Measurements from ENCODE around the gene PSORS1C2.
"Not testable (repeated sequence)": the region's sequence is repeated elsewhere in the genome, so short reads cannot be mapped to it uniquely, and the experiment has no call there.

Gene PSORS1C2

DNA sequence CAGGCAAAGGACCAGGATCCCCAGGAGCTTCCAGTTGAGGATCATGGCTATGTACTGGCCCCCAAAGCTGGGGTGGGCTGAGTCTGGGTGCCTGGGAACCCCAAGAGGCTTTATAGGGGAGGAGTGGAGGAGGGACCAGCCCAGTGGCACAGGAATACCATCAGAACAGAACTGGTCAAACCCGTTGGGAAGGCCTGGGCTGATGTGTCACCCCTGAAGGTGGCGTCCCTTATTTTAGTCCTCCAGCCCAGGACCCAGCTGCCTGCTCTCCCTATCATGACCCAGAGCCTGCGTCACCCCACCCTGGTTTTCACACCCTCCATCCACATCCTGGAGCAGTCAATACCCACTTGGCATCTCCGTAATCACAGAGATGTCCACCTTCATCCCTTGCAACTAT is at the start of gene PSORS1C2:
Gene PSORS1C2, minus strand, starts transcription at position 85 of the 400 bp plus-strand sequence. Its CDS starts 40 bp downstream, at position 45.
- DNase-seq (ENCODE audit: low read depth in 2 of 2), result no peak

DNA sequence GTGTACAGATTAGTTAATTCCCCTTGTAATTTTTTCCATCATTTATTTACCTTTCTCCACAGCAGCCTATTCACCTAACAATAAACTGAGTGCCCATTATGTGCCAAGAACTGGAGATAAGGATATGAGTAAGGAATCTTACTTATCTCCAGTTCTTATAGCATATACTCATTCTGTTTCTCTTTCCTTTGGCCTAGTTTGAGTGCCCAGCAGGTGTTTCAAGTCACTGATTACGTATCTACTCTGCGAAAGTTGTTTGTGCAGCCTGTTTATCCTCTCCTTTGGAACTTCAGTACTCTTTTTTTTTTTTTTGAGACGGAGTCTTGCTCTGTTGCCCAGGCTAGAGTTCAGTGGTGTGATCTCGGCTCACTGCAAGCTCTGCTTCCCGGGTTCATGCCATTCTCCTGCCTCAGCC is 48.9 kb upstream of the PSORS1C2 start:
- DNase-seq (ENCODE audit: low read depth in 2 of 2), result no peak

DNA sequence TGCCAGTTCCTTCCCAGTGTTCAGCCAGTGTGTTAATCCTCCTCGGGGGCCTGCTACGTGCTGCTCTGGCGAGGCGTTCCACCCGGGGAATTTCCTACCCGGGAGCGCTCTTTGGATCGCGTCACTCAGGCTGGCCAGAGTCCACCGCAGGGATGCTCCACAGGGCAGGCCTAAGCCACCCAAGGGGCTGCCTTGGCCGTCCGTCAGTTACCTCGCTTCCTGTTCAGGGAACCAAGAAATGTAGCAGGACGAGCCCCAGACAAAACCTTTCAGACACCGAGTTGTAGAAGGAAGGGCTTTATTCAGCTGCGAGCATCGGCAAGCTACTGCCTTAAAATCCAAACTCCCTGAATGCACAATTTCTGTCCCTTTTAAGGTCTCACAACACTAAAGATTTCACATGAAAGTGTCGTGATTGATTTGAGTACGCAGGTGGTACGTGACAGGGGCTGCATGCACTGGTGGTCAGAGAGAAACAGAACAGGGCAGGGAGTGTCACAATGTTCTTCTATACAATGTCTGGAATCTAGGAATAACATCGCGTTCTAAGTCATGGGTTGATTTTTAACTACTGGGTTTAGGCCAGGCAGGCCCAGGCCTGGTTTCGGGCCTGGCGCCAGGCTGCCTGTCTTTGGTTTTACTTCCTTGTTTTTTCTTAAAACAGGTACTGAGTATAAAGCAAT is 47.3 kb upstream of the PSORS1C2 start:
- DNase-seq (ENCODE audit: low read depth in 2 of 2), result no peak

DNA sequence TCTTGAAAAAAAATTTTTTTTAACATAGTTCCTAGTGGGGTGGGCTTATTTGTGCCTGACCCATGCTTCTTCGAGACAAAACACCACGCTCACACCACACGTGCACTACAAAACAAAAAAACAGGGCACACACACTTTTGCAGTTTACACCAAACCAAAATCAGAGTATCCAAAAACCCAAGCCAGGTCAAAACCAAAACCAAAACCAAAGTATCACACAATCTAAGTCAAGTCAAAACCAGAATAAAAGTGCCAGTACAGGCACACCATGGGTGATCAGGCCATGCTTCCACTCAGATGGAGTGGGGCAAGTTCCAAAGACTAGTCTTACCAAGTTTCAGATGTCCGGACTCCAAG is 46.8 kb upstream of the PSORS1C2 start:
- DNase-seq (ENCODE audit: low read depth in 2 of 2), result not testable (repeated sequence)

DNA sequence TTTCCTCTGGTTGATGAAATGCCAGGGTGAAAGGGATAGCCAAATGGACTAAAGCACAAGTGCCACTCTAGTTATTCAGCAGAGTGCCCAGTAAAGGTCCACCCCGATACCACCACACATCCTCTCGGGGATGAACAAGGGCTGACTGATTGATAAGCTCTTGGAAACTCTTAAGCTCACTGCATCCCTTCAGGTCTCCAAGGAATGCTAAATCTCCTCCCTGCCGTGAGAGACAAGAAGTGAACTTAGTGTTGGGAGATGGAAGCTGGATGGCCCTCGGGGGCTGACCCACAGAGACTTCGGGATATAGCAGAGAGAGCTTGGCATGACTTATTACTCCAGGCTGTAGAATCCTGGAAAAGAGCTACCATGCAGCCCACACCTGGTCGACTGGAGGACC is 45.0 kb upstream of the PSORS1C2 start:
- DNase-seq (ENCODE audit: low read depth in 2 of 2), result not testable (repeated sequence)

DNA sequence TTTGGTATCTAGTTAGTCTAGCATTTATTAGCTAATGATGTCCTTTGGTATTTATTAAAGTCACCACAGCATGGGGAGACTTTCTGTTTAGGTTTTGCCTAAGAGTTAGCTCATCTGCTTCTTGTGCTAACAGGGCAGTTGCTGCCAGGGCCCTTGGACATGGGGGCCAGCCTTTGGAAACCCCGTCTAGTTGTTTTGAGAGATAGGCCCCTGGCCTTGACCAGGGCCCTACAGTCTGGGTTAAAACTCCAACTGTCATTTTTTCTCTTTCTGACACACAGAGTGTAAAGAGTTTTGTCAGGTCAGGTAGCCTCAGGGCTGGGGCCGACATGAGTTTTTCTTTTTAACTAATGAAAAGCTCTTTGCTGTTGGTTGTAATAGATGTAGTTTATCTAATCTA is 44.4 kb upstream of the PSORS1C2 start:
- DNase-seq (ENCODE audit: low read depth in 2 of 2), result not testable (repeated sequence)

DNA sequence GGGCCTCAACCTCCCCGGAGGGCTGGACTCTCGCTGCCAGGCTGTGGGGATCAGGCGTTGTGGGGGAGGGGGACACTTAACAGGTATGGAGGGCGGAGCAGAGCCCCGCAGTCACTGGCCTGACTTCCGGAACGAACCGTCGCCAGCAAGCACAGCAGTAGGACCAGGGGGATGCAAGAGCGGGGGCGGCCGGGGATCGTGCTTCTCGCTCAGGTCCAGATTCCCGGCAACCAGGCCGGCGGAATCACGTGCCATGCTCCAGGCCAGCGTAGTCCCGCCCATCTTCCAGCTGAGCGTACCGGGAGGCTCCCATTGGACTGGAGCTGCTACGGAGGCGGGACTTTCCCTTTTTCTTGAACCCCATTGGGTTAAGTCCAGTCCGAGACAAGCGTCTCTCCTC is 41.6 kb upstream of the PSORS1C2 start:
- peak; percentile 24 to 41 for DNase-seq (ENCODE audit: low read depth in 2 of 2)

DNA sequence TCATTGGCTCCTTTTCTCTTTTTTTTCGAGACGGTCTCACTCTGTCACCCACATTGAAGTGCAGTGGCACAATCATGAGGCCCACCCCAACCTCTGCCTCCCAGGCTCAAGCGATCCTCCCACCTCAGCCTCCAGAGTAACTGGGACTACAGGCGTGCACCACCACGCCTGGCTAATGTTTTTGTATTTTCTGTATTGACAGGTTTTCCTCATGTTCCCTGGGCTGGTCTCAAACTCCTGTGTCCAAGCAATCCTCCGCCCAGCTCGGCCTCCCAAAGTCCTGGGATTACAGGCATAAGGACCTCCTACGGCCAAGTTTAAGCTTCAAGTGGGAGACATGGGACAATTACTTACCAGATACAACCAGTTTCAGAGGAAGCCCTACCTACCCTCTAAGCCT is 41.0 kb upstream of the PSORS1C2 start:
- DNase-seq (ENCODE audit: low read depth in 2 of 2), result no peak

DNA sequence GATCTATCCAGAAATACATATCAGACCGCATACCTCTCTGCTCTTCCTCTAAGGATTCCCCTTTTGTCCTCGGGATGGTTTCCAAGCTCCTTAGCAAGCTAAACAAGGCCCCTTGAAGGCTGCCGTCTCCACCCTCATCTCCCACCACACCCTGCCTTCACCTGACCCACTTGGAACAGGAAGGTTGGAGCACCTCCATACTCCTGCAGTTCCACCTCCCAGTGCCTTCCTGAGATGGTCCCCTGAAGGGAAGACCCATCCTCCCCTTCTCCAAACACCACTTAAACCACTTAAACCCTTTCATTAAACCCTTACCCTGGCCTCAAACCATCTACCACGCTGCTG is 40.1 kb upstream of the PSORS1C2 start:
- no peak for DNase-seq (ENCODE audit: low read depth in 2 of 2)

DNA sequence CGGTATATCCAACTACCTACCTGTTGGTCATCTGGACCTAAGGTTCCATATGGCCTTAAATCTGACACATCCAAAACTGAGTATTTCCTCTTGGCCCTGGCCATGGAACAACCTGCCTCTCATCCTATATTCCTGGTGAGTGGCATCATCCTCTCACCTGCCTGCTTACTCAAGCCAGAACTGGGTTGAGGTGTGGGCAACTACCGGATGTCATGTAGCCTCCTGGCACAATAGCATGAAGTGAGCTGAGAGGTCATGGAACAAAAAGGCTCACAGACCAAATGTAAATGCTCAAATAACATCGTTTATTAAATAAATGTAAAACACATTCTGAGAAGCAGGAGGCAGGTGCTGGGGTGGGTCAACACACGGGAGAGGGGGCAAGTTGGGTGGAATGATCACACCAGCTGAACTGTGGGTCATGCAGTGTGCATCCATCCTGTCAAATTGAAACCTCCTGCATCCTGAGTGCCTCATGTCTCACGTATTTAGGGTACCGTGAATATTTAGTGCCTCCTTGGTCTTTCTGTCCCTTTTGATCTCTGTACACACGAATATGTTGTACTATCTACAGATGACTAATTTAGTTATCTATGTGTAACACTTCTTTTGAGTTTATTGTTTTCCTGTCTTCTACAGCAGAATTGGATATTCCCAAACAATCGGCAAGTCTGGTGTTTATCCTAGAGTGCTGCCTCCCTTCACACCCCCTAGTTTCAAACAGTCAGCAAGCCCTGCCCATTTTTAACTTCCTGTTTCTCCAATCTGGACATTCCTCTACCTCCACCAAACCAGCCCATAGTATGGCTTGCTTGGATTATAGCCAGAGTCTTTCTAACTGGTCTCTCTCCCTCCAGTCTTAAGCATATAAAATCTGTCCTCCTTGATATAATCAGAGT is 39.5 kb upstream of the PSORS1C2 start:
- no peak for DNase-seq (ENCODE audit: low read depth in 2 of 2)

DNA sequence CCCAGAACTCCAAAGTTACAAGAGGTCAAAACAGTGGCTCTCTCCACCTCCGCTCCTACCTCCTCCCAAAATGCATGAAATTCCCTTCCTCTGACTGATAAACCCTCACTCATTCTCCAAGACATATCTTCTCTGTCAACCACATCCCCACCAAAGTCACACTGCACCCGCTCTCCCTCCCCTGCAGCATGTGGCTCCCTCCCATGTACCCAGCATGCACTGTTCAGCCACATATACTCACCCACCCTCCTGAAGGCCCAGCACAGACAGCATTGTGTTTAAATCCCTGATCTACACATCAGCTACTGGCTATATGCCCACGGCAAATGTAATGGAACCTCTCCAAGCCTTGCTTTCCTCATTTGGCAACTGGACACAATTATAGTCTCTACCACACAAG is 37.1 kb upstream of the PSORS1C2 start:
- DNase-seq (ENCODE audit: low read depth in 2 of 2), result no peak

DNA sequence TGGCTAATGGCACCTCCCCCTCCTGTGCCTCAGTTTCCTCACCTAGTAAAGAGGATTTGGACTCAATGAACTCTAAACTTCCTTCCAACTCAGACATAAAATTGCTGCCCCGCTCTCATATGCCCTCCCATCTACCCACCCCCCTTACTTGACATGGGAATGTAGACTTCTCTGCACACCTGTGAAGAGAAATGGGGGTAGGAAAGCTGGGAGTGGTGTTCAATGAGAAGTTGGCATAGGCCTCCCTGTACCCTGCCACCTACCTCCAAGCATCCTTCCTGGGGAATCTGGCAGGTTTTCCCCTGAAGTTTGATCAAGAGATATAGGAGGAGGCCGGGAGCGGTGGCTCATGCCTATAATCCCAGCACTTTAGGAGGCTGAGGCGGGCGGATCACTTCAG is 35.5 kb upstream of the PSORS1C2 start:
- DNase-seq (ENCODE audit: low read depth in 2 of 2), result no peak

DNA sequence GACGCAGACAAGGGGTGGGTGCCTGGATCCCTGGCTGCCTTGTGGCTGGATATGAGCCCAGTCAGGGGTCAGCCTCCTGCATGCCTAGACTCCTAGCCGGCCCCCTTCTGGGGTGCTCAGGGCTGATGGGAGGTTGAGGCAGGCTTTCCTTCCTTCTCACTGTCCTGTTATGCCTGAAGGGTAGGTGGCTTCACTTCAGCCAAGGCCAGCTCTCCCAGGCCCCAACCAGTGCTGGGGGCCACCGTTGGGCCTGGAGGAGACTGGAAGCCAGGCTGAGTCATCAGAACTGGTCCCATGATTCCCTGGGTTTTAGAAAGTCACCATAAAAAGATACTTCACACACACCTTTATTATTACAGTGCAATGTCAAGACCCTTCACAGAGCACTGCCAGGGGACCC is 34.5 kb upstream of the PSORS1C2 start:
- no peak for DNase-seq (ENCODE audit: low read depth in 2 of 2)

DNA sequence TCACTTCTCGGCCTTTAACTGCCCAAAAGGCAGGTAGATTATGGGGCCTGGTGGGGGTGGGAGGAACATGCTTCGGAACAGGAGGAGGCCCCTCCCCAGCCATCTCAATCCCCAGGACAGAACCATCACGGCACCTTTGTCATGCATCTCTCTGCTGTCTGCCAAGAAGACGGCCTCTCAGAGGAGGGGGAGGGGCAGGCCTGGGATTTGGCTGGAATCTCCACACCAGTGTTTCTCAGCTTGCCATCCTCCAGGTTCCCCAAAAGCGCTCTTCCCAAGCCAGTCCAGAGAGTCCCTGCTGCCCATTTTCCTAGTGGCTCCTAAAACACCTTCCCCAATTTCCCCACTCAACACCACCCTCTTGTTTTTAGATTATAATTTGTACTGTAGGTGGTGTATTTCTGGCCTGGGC is 34.1 kb upstream of the PSORS1C2 start:
- DNase-seq (ENCODE audit: low read depth in 2 of 2), result no peak

DNA sequence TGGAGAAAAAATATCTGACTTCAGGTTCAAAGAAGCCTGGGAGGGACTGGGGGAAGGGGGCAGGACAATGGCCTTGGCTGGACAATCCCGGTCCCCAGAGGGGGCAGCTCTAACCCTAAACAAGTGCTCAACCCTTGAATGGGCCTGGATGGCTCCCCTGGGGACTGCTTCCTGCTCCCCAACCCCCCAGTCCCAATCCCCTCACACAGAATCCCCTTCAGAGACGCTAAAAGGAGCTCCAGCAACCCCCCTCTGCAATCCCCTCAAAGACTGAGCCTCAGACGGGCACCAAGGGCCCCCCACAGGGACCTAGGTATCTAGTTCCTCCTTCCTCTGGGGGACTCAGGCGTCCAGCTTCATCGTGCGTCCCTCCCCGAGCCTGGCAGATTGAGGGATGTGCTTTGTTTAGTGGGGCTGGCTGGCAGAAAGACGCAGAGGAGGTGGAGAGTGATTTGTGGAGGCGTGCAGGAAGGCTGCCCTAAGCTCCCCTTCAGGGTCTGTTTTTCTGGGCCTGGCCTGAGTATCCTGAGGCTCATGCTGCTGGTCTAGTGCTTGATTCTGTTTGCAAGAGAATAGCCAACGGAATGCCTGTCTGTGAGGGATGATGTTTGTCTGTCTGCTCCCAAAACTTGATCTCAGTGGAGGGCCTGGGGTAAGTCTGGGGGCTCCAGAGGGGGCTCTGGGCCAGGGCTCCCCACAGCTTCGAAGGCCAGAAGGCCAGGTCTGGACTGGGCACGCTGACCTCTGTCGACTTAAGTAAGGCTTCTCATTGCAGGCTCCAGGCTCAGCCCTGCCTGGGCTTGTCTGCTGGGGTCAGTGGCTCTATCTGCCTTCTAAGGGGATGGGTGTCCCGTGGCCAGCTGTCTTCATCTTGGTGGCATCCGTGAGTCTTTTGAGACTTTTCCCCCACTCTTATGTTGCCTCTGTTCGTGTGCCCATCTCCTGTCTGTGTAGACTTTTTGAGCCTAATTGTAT is 33.4 kb upstream of the PSORS1C2 start:
- DNase-seq (ENCODE audit: low read depth in 2 of 2), result no peak

DNA sequence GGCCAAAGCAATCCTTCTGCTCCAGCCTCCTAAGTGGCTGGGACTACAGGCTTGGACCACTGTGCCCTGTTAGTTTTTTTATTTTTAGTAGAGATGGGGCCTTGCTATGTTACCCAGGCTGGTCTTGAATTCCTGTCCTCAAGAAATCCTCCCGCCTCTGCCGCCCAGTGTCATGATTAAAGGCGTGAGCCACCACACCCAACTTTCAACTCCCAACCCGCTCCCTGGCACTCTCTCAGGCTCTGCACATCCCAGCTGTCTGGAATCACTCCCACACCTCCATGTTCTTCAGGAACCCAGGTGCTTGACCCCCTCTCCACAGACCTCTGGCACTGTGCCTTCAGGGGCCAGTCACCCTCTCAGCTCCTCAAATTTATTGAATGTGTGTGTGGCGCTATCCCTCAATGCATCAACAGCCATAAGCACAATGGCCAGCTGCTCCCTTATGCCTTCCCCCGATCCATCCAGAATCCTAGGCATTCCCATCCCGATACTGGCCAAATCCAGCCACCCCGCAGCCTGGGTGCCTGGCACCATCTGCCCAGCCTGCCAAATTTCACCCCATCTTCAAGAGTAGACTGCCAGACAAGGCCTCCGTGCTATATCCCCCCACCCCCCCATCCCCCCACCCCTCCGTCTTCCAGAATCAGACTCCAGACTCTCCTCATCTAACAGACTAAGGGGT is 32.3 kb upstream of the PSORS1C2 start:
- no peak for DNase-seq (ENCODE audit: low read depth in 2 of 2)

DNA sequence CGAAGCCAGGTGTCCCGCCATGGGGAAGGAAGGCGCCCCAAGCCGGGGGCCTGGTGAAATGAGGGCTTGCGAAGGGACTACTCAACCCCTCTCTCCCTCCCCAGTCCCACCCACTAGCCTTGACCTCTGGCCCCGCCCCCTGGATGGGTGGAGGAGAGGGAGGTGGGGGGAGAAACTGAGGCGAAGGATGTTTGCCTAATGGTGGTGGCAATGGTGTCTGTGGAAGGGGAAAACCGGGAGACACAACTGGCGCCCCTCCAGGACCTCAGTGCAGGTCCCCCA is 31.7 kb upstream of the PSORS1C2 start, which contains the start of gene POU5F1:
Gene POU5F1, minus strand, starts transcription at position 83 of the 282 bp plus-strand sequence. Its CDS starts 62 bp downstream, at position 21.
- DNase-seq (ENCODE audit: low read depth in 2 of 2), result no peak

DNA sequence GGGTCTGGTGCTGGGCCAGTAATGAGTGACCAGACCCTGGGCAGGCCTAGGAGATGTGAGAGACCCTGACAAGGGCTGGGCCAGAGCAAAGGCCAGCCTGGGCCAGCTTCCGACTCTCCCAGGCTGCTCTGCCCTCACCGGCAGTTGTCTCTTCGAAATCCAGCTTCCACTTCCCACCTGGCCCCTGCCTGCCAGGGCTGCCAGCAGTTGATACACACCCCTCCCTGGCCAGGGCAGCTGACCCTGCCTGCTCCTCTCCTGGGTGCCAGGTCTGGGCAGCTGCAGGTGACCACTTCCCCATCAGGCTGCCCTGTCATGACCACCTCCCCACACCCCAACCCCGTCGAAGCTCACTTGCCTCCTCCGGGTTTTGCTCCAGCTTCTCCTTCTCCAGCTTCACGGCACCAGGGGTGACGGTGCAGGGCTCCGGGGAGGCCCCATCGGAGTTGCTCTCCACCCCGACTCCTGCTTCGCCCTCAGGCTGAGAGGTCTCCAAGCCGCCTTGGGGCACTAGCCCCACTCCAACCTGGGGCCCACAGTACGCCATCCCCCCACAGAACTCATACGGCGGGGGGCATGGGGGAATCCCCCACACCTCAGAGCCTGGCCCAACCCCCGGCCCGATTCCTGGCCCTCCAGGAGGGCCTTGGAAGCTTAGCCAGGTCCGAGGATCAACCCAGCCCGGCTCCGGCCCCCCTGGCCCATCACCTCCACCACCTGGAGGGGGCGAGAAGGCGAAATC is 31.2 kb upstream of the PSORS1C2 start:
- DNase-seq (ENCODE audit: low read depth in 2 of 2), result not testable (repeated sequence)

DNA sequence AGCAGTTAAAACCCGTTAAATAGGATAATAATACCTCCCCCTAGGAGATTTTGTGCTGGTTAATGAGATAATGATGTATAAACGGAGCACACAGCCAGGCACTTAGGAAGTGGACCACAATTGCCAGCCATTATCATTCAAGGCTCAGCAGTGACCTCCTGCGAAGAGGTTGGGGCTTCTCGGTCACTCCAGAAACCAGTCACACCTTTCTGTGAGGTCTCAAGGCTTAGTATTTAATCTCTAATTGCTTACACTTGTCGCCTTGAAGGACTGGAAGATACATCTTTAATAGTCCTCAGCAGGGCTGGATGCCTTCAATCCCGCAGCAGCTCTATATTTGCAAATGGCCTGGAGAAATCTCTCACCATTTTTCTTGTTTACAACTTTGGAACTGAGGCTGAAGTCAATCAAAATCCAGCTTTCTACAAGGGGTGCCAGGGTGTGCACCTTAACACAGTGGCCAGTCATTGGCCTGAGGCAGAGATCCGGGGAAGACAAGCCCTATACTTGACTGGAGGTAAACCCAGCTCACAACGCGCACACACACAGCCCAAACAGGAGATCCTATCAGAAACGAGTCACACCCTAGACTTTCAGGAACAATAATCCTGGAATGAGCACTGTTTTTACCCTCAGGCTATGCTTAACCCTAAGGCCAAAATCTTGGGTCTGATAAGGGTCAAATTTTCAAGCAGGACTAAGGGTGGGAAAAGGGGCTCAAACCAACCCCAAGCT is 30.4 kb upstream of the PSORS1C2 start:
- no peak for DNase-seq (ENCODE audit: low read depth in 2 of 2)

DNA sequence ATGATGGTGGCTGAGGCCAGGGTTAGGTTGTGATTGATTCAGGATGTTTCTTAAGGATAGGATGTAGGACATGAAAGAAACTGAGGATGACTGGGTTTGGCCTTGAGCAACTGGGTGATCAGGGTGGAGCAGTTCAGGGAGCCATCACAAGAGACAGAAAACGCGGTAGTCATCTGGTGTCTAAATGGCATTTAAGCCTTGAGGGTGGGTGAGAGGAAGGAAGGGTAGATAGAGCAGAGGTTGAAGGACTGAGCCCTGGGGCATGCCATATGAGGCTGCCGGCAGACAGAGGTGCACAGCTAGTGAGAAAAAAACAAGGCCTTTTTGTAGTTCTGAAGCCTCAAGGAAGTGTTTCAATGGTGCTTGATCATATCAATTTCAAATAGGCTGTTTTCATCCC is 29.7 kb upstream of the PSORS1C2 start:
- DNase-seq (ENCODE audit: low read depth in 2 of 2), result no peak
